CD4-positive, alpha-beta memory T cell (primary cell): ENCODE data around the gene TNKS2. TPM values are rescaled to one million over a fixed set of nuclear protein-coding genes. Genes with fewer than 3 reads are reported as not detected.
A peak's percentile ranks its signal among the peaks of the same experiment; 100 is the strongest.

ENCODE experiments used
- CTCF ChIA-PET: fragments of 350-600 bp; sonication (Branson Sonifier 250); formaldehyde crosslinking; loops from one replicate; lab custom pipeline; 2021; ENCODE audit warnings: inconsistent platforms; ENCODE audit not compliant: partially characterized antibody; lab: Charles Lee
- POLR2A ChIA-PET: fragments of 350-600 bp; sonication (Branson Sonifier 250); formaldehyde crosslinking; loops from one replicate; lab custom pipeline; 2021; ENCODE audit not compliant: partially characterized antibody; lab: Charles Lee
- DNase-seq, 5 donors: peaks; one replicate each; pipeline versions ENCODE4 v3.0.0 to v3.0.0-alpha.2; 2020 to 2022; ENCODE audit warnings: mixed read lengths in 1 of 5
- H3K27ac ChIP-seq: one replicate; pipeline ENCODE4 v1.7.0; 2013; ENCODE audit warnings: low read depth, low read length
- H3K27me3 ChIP-seq: 2 replicates; pipeline ENCODE4 v1.7.0; 2013; ENCODE audit warnings: mild to moderate bottlenecking, low read length, moderate library complexity; ENCODE audit not compliant: insufficient read depth
- H3K36me3 ChIP-seq: 2 replicates; pipeline ENCODE4 v1.7.0; 2013; ENCODE audit warnings: mild to moderate bottlenecking, low read length, moderate library complexity; ENCODE audit not compliant: insufficient read depth
- H3K4me1 ChIP-seq: 2 replicates; pipeline ENCODE4 v1.7.0; 2013; ENCODE audit warnings: mild to moderate bottlenecking, low read length, moderate library complexity; ENCODE audit not compliant: insufficient read depth
- H3K4me3 ChIP-seq, 2 donors: one replicate each; pipeline ENCODE4 v1.7.0; 2013; ENCODE audit warnings: low read length in 2 of 2, mild to moderate bottlenecking in 1 of 2
- H3K9me3 ChIP-seq, 2 donors: one replicate each; pipeline ENCODE4 v1.7.0; 2013; ENCODE audit warnings: low read length in 2 of 2, control low read depth in 1 of 2; ENCODE audit not compliant: control insufficient read depth in 1 of 2
- H3K27ac Mint-ChIP-seq, 7 donors: one replicate each; pipeline ENCODE4 v1.8.0; 2020 to 2021; ENCODE audit warnings: mixed read lengths in 7 of 7, mild to moderate bottlenecking in 6 of 7, inconsistent platforms in 3 of 7, moderate library complexity in 3 of 7
- H3K27me3 Mint-ChIP-seq, 2 donors: one replicate each; pipeline ENCODE4 v1.8.0; 2020 to 2021; ENCODE audit warnings: mixed read lengths in 2 of 2
- H3K36me3 Mint-ChIP-seq, 2 donors: one replicate each; pipeline ENCODE4 v1.8.0; 2020 to 2021; ENCODE audit warnings: mixed read lengths in 2 of 2, inconsistent platforms in 1 of 2, mild to moderate bottlenecking in 1 of 2
- H3K4me1 Mint-ChIP-seq, 4 donors: one replicate each; pipeline ENCODE4 v1.8.0; 2020 to 2021; ENCODE audit warnings: mixed read lengths in 4 of 4, mild to moderate bottlenecking in 1 of 4
- H3K4me3 Mint-ChIP-seq, 8 donors: one replicate each; pipeline ENCODE4 v1.8.0; 2020 to 2021; ENCODE audit warnings: mixed read lengths in 8 of 8, mild to moderate bottlenecking in 7 of 8, moderate library complexity in 6 of 8, inconsistent platforms in 3 of 8
- H3K9me3 Mint-ChIP-seq, 8 donors: one replicate each; pipeline ENCODE4 v1.8.0; 2020 to 2021; ENCODE audit warnings: mixed read lengths in 8 of 8, mild to moderate bottlenecking in 5 of 8, inconsistent platforms in 3 of 8, moderate library complexity in 1 of 8
- intact Hi-C: fragments of 100-400 bp; cut with micrococcal nuclease; formaldehyde crosslinking; loops from one replicate; pipeline ENCODE4 v1.15.1; 2023
- polyA plus RNA-seq, 2 donors: library from polyadenylated mRNA; unstranded; fragments of 300-500 nt; fragmentation: Illumina TruSeq; gene quantifications; one replicate each; pipeline ENCODE4 v1.2.3, GENCODE V29; 2021
- total RNA-seq, 2 experiments: library from RNA; stranded (reverse); gene quantifications; one replicate each; pipeline ENCODE4 v1.2.3, GENCODE V29; 2021

Gene TNKS2
- total and polyA plus RNA-seq, 4 experiments from 2014 or later = 18.7 to 70.0 (median 48.1) TPM

GRCh38 chr10:91901784-91902677, 103.8 kb downstream of the TNKS2 start:
- intact Hi-C loops = no loop called here
- Mint-ChIP-seq H3K36me3 (peaks cover 0 to 1% of the 10 kb centered on the region in 2 donors), H3K4me1 (peaks cover 12 to 22% (median 16%) of the 10 kb centered on the region in 4 donors), H3K9me3 (no peaks in the 10 kb centered on the region), H3K4me3 (peak overlapping the region in 1 of 8 donors; percentile 2), H3K27me3 (peaks cover 2 to 4% of the 10 kb centered on the region in 2 donors), H3K27ac (peak overlapping the region in 5 of 7 donors; percentile 24 to 74 (median 39))
- Histone ChIP-seq H3K9me3 (no peaks in the 10 kb centered on the region), H3K4me1 (peaks cover 21% of the 10 kb centered on the region), H3K4me3 (no peak overlapping the region), H3K27me3 (no peaks in the 10 kb centered on the region), H3K27ac (no peak overlapping the region), H3K36me3 (no peaks in the 10 kb centered on the region)
- ChIA-PET POLR2A (interaction anchor here (0.6 to 2.0 kb wide), 4 partner anchors 17 to 104 kb away, joined by 3 to 8 read pairs (median 4); partner anchors contain the start of genes BTAF1 and TNKS2), CTCF (interaction anchor here (1.6 kb wide), 1 partner anchor 144 kb away, joined by 7 read pairs; no protein-coding TSS in a partner anchor)
- DNase-seq = peak; percentile 17 to 81 (median 39)

DNA sequence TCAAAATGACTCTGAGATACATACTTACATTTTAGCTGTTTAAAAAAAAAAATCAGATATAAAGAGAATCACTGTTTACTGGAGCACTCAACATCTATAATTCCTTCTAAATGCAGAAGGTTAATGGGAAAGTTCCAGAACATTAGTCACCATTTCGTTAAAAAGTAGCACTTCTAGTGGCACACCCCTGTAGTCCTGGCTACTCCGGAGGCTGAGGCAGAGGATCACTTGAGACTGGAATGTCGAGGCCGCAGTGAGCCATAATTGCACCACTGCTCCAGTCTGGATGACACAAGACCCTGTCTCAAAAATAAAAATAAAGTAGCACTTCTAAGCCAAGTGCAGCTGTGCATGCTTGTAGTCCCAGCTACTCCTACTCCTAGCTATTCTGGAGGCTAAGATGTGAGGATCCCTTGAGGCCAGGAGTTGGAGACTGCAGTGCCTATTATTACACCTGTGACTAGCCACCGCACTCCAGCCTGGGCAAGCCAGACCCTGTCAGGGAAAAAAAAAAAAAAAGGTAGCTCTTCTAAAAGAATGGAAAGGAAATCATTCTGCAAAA, 108.9 kb downstream of the TNKS2 start:
- POLR2A ChIA-PET = interaction anchor here (1.6 to 3.1 kb wide), 4 partner anchors 9 to 109 kb away, joined by 3 to 65 read pairs (median 37); partner anchors contain the start of genes BTAF1 and TNKS2
- Histone ChIP-seq H3K27me3 (no peaks in the 10 kb centered on the region), H3K4me3 (no peak overlapping the region), H3K36me3 (no peaks in the 10 kb centered on the region), H3K4me1 (peaks cover 29% of the 10 kb centered on the region), H3K9me3 (no peaks in the 10 kb centered on the region), H3K27ac (no peak overlapping the region)
- intact Hi-C loops = loop anchor here (5.0 kb wide), 1 partner anchor 685 kb away; the partner anchor contains the start of gene KIF11
- no peak for DNase-seq
- Mint-ChIP-seq H3K36me3 (peaks cover 0 to 3% of the 10 kb centered on the region in 2 donors), H3K4me3 (peak overlapping the region; percentile 84 to 94 (median 88)), H3K27ac (peak overlapping the region in 2 of 7 donors; percentile 26 to 73), H3K9me3 (peaks cover 0 to 2% (median 0%) of the 10 kb centered on the region in 8 donors), H3K4me1 (peaks cover 20 to 32% (median 26%) of the 10 kb centered on the region in 4 donors), H3K27me3 (no peaks in the 10 kb centered on the region)
- CTCF ChIA-PET = interaction anchor here (0.7 to 3.1 kb wide), 6 partner anchors 17 to 866 kb away, joined by 3 to 38 read pairs (median 8); partner anchors contain the start of gene BTAF1

GRCh38 chr10:91907914-91908336, 109.7 kb downstream of the TNKS2 start:
- POLR2A ChIA-PET = interaction anchor here (0.7 to 3.1 kb wide), 13 partner anchors 10 to 746 kb away, joined by 3 to 65 read pairs (median 5); partner anchors contain the start of genes BTAF1, CPEB3, HECTD2 and MARCHF5
- Mint-ChIP-seq H3K27me3 (peaks cover 0 to 2% of the 10 kb centered on the region in 2 donors), H3K27ac (peak overlapping the region; percentile 37 to 92 (median 81)), H3K4me3 (peak overlapping the region; percentile 84 to 94 (median 88)), H3K36me3 (peaks cover 0 to 3% of the 10 kb centered on the region in 2 donors), H3K4me1 (peaks cover 15 to 26% (median 21%) of the 10 kb centered on the region in 4 donors), H3K9me3 (peaks cover 0 to 2% (median 0%) of the 10 kb centered on the region in 8 donors)
- CTCF ChIA-PET = interaction anchor here (0.6 to 3.1 kb wide), 11 partner anchors 10 to 777 kb away, joined by 3 to 38 read pairs (median 7); partner anchors contain the start of genes BTAF1 and TNKS2
- Histone ChIP-seq H3K27ac (peak overlapping the region; percentile 67), H3K36me3 (no peaks in the 10 kb centered on the region), H3K9me3 (no peaks in the 10 kb centered on the region), H3K4me3 (peak overlapping the region; percentile 68 to 72), H3K27me3 (no peaks in the 10 kb centered on the region), H3K4me1 (peaks cover 25% of the 10 kb centered on the region)
- intact Hi-C loops = loop anchor here (1.0 to 5.0 kb wide), 5 partner anchors 15 to 684 kb away; partner anchors contain the start of genes BTAF1, HECTD2, KIF11 and TNKS2
- peak in 1 of 5 donors; percentile 43 for DNase-seq

DNA sequence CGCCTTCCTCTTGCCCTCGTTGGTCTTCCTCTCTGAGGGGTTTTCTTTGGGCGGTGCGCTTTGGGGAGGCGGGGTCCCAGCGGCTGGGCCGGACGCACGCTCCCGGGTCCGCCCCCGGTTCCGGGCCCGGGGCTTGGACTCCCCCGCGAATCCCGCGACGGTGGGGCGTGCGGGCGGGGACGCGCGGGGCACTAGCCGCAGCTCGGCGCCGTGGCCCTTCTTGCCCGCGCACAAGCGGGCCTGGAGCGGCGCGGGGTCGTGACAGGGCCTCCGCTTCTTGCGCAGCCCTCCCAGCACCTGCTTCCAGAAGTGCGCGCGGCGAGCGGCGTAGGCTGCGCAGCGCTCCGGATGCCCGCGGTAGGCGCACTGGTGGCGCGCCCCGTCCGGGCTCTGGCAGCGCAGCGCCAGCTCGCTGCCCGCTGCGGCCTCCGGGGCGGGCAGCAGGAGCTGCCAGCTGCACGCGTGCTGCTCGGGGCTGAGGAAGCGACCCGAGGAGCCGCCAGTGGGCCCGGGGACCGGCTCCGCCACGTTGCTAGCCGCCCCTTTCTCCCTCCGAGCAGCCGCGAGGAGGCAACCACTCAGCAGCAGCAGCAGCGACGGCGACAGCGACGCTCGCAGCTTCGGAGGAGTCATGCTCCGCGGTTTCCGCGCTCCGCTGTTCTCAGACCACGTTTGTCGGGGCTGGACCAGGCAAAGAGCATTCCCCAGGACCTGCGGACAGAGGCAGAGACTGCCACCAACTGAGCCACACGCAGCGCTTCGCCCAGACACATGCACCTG, 110.3 kb downstream of the TNKS2 start:
- peak; percentile 71 to 77 (median 77) for DNase-seq

DNA sequence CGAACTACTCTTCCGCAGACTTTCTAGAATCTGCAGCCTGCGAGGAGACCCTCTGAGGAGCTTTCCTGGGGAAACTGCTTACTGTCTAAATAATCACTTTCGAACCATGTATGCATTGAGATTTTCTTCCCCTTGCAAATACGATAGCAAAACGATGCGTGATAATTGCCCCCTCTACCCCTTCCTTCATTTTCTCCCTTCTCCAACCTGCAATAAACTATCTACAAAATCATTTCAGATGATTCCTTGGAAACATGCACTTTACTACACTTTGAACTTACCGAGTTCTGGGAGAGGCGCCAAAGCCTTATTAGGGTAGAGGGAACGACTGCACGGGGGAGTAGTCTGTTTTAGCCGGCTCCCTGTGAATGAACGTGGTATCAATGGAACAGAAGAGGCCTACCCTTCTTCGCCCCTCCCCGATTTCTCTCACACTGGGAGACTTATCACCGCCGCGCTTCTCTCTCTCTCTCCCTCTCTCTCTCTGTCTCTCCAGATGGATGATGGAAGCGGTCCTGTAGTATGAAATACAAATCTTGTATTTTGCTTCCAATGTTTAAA, 111.0 kb downstream of the TNKS2 start, which contains the start of gene FGFBP3:
Gene FGFBP3, minus strand, starts transcription at position 370 of the 561 bp plus-strand sequence. CDS start 517 bp downstream, outside the sequence.
- CTCF ChIA-PET = interaction anchor here (0.6 to 3.1 kb wide), 12 partner anchors 8 to 611 kb away, joined by 3 to 38 read pairs (median 6); partner anchors contain the start of genes BTAF1 and TNKS2
- Histone ChIP-seq H3K4me1 (peaks cover 25% of the 10 kb centered on the region), H3K9me3 (no peaks in the 10 kb centered on the region), H3K27me3 (no peaks in the 10 kb centered on the region), H3K4me3 (peak within 1 kb of the TSS; percentile 68 to 72), H3K27ac (peak within 1 kb of the TSS; percentile 67), H3K36me3 (no peaks in the 10 kb centered on the region)
- POLR2A ChIA-PET = interaction anchor here (0.8 to 3.1 kb wide), 14 partner anchors 9 to 747 kb away, joined by 3 to 65 read pairs (median 4); partner anchors contain the start of genes BTAF1, CPEB3, HECTD2 and MARCHF5
- Mint-ChIP-seq H3K9me3 (peaks cover 0 to 2% (median 0%) of the 10 kb centered on the region in 8 donors), H3K27me3 (peaks cover 3 to 4% of the 10 kb centered on the region in 2 donors), H3K4me1 (peaks cover 15 to 26% (median 21%) of the 10 kb centered on the region in 4 donors), H3K27ac (peak within 1 kb of the TSS; percentile 74 to 94 (median 85)), H3K4me3 (peak within 1 kb of the TSS; percentile 83 to 97 (median 93)), H3K36me3 (peaks cover 0 to 3% of the 10 kb centered on the region in 2 donors)
- intact Hi-C loops = loop anchor here (2.0 to 5.0 kb wide), 2 partner anchors 498 to 683 kb away; partner anchors contain the start of genes HECTD2 and KIF11
- peak in 3 of 5 donors; percentile 12 to 44 (median 15) for DNase-seq

More for the DNA sequence above, 110.3 kb downstream of the TNKS2 start:
- H3K27ac Mint-ChIP-seq = peak overlapping the region; percentile 74 to 94 (median 85)
- peaks cover 0 to 3% of the 10 kb centered on the region in 2 donors for H3K36me3 Mint-ChIP-seq
- Histone ChIP-seq H3K36me3 (no peaks in the 10 kb centered on the region), H3K27ac (peak overlapping the region; percentile 67), H3K4me3 (peak overlapping the region; percentile 68 to 72), H3K27me3 (no peaks in the 10 kb centered on the region), H3K9me3 (no peaks in the 10 kb centered on the region), H3K4me1 (peaks cover 25% of the 10 kb centered on the region)
- peak overlapping the region; percentile 89 to 97 (median 93) for H3K4me3 Mint-ChIP-seq
- H3K4me1 Mint-ChIP-seq = peaks cover 15 to 26% (median 21%) of the 10 kb centered on the region in 4 donors
- H3K9me3 Mint-ChIP-seq = peaks cover 0 to 2% (median 0%) of the 10 kb centered on the region in 8 donors
- peaks cover 0 to 4% of the 10 kb centered on the region in 2 donors for H3K27me3 Mint-ChIP-seq
- intact Hi-C loops = loop anchor here (1.0 to 5.0 kb wide), 5 partner anchors 15 to 684 kb away; partner anchors contain the start of genes BTAF1, HECTD2, KIF11 and TNKS2
- ChIA-PET POLR2A (interaction anchor here (0.7 to 3.1 kb wide), 19 partner anchors 9 to 747 kb away, joined by 3 to 65 read pairs (median 4); partner anchors contain the start of genes BTAF1, CPEB3, HECTD2 and MARCHF5), CTCF (interaction anchor here (0.6 to 3.1 kb wide), 15 partner anchors 9 to 776 kb away, joined by 3 to 38 read pairs (median 6); partner anchors contain the start of genes BTAF1 and TNKS2)
